T follicular helper cell (primary cell): ENCODE results near the gene ETS2.
"Not testable (repeated sequence)": the region's sequence is repeated elsewhere in the genome, so short reads cannot be mapped to it uniquely, and the experiment has no call there.

Experiments used
- DNase-seq: peaks from one replicate; pipeline ENCODE4 v3.0.0-alpha.2; 2020; ENCODE audit warnings: low read depth

Gene ETS2

DNA sequence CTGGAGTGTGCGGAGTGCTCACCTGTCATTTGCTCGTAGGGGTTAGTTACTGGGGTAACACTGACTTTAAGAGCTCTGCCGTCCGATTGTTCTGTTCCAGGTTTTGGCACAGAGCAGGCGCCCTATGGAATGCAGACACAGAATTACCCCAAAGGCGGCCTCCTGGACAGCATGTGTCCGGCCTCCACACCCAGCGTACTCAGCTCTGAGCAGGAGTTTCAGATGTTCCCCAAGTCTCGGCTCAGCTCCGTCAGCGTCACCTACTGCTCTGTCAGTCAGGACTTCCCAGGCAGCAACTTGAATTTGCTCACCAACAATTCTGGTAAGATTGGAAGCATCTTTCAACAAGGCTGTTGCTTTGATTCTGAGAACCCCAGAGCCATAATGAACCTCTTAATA lies 12.6 kb downstream of the ETS2 start:
- no peak for DNase-seq

DNA sequence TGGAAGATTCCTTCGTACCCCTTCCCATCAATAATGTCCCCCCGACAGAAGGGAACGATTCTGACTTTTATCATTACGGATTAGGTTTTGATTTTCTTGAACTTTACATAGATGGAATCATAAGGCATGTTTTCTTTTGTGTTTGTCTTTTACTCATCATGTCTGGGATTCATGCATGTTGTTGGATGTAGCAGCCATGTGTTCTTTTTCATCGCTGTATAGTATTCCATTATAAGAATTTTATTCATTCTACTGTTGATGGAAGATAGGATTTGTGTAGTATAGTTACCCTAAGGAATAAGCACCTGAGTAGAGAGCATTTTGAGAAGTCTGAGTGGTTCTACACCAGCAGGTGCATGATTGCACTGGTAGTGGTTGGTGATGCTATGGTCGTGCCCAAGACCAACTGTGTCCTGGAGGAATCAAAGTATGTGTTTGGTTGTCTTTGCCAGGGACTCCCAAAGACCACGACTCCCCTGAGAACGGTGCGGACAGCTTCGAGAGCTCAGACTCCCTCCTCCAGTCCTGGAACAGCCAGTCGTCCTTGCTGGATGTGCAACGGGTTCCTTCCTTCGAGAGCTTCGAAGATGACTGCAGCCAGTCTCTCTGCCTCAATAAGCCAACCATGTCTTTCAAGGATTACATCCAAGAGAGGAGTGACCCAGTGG lies 13.5 kb downstream of the ETS2 start:
- DNase-seq = no peak

DNA sequence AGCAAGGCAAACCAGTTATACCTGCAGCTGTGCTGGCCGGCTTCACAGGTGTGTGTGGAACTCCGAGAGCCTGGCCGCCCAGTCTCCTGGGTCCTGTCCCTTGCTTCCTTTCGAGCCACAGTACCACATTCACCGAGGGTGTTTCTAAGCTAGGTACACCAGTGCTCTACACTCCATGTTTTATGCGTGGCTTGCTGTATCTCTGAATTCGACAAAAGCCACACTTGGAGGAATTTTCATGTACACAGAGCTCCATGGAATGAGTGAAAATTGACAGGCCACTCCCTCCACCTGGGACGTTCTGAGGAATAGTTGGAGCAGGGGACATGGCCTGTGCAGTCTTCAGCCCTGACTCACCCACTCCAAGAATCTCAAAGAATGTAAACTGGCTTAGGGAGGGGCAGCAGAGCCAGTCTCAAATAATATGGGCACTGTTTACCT lies 14.0 kb downstream of the ETS2 start:
- no peak for DNase-seq

GRCh38 chr21:38820471-38821239 lies 14.9 kb downstream of the ETS2 start:
- no peak for DNase-seq

DNA sequence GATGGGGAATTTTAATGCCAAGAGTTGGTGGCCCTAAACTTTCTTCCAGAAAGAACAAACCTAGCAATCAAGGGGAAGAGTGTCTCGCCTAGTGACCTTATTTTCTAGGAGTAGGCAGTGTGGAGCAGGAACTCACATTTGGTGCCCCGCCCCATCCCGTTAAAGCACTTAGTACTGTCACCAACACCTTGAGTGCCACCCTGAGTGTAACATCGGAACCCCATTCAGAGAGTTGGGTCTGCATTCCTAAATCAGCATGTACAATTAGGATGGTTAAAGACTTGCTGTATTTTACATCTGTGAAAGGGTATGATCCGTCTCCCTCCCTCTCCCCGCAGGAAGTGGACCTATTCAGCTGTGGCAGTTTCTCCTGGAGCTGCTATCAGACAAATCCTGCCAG lies 15.5 kb downstream of the ETS2 start:
- DNase-seq = no peak

DNA sequence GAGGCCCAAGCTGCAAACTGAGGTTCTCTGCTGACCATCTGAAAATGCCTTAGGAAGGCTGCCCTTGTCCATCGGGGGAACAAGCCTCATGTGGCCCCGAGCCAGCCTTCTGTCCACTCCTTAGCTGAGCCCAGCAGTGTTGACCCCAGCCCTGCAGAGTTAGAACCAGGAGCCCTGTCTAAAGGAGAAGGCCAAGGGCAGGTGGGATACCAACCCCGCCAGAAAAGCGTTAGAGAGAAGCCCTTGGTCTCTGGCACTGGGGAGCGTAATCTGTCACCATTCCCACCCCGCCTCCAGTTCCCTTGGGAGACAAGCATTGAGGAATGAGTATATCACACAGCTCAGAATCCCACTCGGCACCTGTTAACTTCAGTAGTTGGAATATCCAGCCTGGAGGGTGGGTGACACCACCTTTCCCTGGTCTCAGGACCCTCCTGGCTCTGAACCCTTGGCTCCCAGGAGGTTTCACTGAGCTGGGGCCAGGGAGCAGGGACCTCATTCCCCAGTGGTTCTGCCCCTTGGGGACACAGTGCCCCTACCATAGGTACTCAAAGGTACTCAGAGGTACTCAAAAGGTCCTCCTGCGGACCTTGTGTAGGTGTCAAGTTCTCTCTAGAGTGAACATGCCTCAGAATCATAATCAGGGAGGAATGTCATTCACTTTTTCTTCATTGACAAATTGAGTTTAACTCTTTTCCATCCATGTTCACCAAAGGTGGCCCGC lies 16.4 kb downstream of the ETS2 start:
- no peak for DNase-seq

GRCh38 chr21:38822778-38823238 lies 17.1 kb downstream of the ETS2 start:
- DNase-seq = no peak

- DNase-seq = no peak
These were observed 18.0 kb downstream of the ETS2 start for GRCh38 chr21:38823737-38824123.

- no peak for DNase-seq
These were observed 18.5 kb downstream of the ETS2 start for GRCh38 chr21:38824124-38824822.

- no peak for DNase-seq
These were observed 19.5 kb downstream of the ETS2 start for GRCh38 chr21:38825269-38825668.

DNA sequence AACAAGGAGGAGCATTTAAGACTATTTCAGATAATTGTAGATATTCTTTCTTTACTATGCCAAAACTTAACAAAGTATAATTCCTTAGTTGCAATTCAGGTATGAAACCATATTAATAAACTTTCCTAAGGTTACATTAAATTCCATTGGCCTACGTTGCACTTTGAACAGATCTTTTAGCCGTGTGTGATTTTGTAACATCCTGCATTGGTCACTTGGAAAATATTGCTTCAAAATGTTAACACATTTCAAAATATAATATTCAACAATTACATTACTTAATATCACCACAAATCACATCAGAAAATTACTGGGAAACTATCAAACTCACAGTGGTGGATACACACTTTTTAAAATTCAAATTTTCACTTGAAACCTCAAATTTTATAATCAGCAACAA lies 20.2 kb downstream of the ETS2 start:
- DNase-seq = no peak

GRCh38 chr21:38828111-38828510 lies 22.4 kb downstream of the ETS2 start:
- DNase-seq = not testable (repeated sequence)

GRCh38 chr21:38830671-38831525 lies 25.2 kb downstream of the ETS2 start:
- DNase-seq = no peak

- DNase-seq = no peak
These were observed 26.1 kb downstream of the ETS2 start for GRCh38 chr21:38831526-38832467.

GRCh38 chr21:38832664-38833063 lies 26.9 kb downstream of the ETS2 start:
- DNase-seq = no peak

DNA sequence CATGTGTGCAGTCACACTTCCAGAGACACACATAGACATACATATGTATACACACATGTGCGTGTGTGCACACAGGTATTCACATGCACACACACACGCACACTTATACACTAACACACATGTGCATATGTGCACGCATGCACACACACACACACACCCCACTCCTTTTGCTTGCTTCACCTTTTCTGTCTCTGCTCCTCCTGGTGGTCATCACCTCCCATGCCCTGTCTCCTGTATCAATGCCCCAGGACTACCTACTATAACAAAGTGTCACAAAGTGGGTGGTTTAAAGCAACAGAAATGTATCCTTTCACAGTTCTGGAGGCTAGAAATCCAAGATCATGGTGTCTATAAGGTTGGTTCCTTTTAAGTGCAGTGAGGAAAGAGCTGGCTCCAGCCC lies 27.4 kb downstream of the ETS2 start:
- DNase-seq = no peak

- DNase-seq = no peak
These were observed 29.0 kb downstream of the ETS2 start for GRCh38 chr21:38834725-38835124.

GRCh38 chr21:38837806-38838461 lies 32.2 kb downstream of the ETS2 start:
- DNase-seq = no peak

- DNase-seq = no peak
These were observed 33.0 kb downstream of the ETS2 start for GRCh38 chr21:38838598-38839327.
